Fibroblast of lung (primary cell): Measurements from ENCODE around the gene LEUTX. TPM values are rescaled to one million over a fixed set of nuclear protein-coding genes. Genes with fewer than 3 reads are reported as not detected.

Experiments
- DNase-seq, 2 donors: peaks; one replicate each; pipeline versions ENCODE4 v3.0.0 to v3.0.0-alpha.2; 2010; ENCODE audit warnings: low read depth in 2 of 2
- H2AFZ ChIP-seq: 2 replicates; pipeline ENCODE4 v1.5.1; 2012; ENCODE audit warnings: low read length, control low read depth, inconsistent platforms
- H3K27ac ChIP-seq: 2 replicates; pipeline ENCODE4 v1.5.1; 2011; ENCODE audit warnings: low read length, control low read depth; ENCODE audit not compliant: insufficient read depth
- H3K27me3 ChIP-seq: 2 replicates; pipeline ENCODE4 v1.5.1; 2011; ENCODE audit warnings: mild to moderate bottlenecking, low read length; ENCODE audit not compliant: control insufficient read depth, insufficient read depth
- H3K36me3 ChIP-seq: 2 replicates; pipeline ENCODE4 v1.5.1; 2011; ENCODE audit warnings: low read length; ENCODE audit not compliant: control insufficient read depth, insufficient read depth
- H3K4me1 ChIP-seq: 2 replicates; pipeline ENCODE4 v1.5.1; 2011; ENCODE audit warnings: low read length; ENCODE audit not compliant: control insufficient read depth, insufficient read depth; ENCODE audit errors: extremely low read depth
- H3K4me2 ChIP-seq: 2 replicates; pipeline ENCODE4 v1.5.1; 2011; ENCODE audit warnings: low read length, control low read depth; ENCODE audit not compliant: insufficient read depth; ENCODE audit errors: extremely low read depth
- H3K4me3 ChIP-seq, 4 experiments: fragments of 200-600 bp in 1 of 4; sonication (generic) in 1 of 4; replicated peaks in 1 of 4; 2 replicates each; pipeline ENCODE4 v1.5.1; 2011 to 2016; ENCODE audit warnings: low read length in 4 of 4, low read depth in 3 of 4, mild to moderate bottlenecking in 3 of 4, control low read depth in 2 of 4, inconsistent platforms in 1 of 4, mixed read lengths in 1 of 4; ENCODE audit not compliant: insufficient read depth in 1 of 4; ENCODE audit errors: control extremely low read depth in 1 of 4
- H3K79me2 ChIP-seq: 2 replicates; pipeline ENCODE4 v1.5.1; 2012; ENCODE audit warnings: mild to moderate bottlenecking, low read length, inconsistent platforms; ENCODE audit not compliant: control insufficient read depth, insufficient read depth
- H3K9ac ChIP-seq: 2 replicates; pipeline ENCODE4 v1.5.1; 2011; ENCODE audit warnings: mild to moderate bottlenecking, low read length, control low read depth; ENCODE audit not compliant: insufficient read depth
- H3K9me3 ChIP-seq: 2 replicates; pipeline ENCODE4 v1.5.1; 2012; ENCODE audit warnings: low read depth, low read length; ENCODE audit not compliant: control insufficient read depth, insufficient read depth
- H4K20me1 ChIP-seq: 2 replicates; pipeline ENCODE4 v1.5.1; 2011; ENCODE audit warnings: low read length; ENCODE audit not compliant: control insufficient read depth, insufficient read depth; ENCODE audit errors: extremely low read depth
- EZH2 ChIP-seq: IDR thresholded peaks from 2 replicates; pipeline ENCODE4 v1.5.1; 2012; ENCODE audit warnings: low read length, control low read depth, mild to moderate bottlenecking; ENCODE audit errors: missing control alignments
- polyA minus RNA-seq: library from RNA; depleted of rRNA, polyadenylated mRNA; stranded (reverse); fragments of >200 nt; gene quantifications from 2 replicates; pipeline ENCODE4 v1.2.3, GENCODE V29; 2011; ENCODE audit warnings: low replicate concordance
- polyA plus RNA-seq, 2 donors: library from polyadenylated mRNA; depleted of rRNA in 1 of 2; stranded (reverse) in 1 of 2; unstranded in 1 of 2; fragments of >200 nt; gene quantifications; 2 replicates each; pipeline ENCODE4 v1.2.1, GENCODE V29; 2011 to 2012; ENCODE audit warnings: missing spikeins in 1 of 2
- total RNA-seq: library from RNA; depleted of rRNA; stranded (reverse); fragments of >200 nt; gene quantifications from 2 replicates; pipeline ENCODE4 v1.2.1, GENCODE V29; 2014
- TF ChIP-seq, protein P1 (sequence below), 2 donors: IDR thresholded peaks in 1 of 2; conservative IDR thresholded peaks in 1 of 2; 1 replicate in 1 of 2; 2 replicates in 1 of 2; pipeline ENCODE4 v1.5.1; 2011 to 2012; ENCODE audit warnings: low read length in 2 of 2, control low read depth in 1 of 2, inconsistent platforms in 1 of 2, low read depth in 1 of 2, mild to moderate bottlenecking in 1 of 2

Gene LEUTX, protein sequence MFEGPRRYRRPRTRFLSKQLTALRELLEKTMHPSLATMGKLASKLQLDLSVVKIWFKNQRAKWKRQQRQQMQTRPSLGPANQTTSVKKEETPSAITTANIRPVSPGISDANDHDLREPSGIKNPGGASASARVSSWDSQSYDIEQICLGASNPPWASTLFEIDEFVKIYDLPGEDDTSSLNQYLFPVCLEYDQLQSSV
- not detected in 2 replicates for total RNA-seq
- polyA plus RNA-seq, result not detected in 2 replicates
- not detected in 2 replicates for polyA plus RNA-seq (2012)
- not detected in 2 replicates for polyA minus RNA-seq

DNA sequence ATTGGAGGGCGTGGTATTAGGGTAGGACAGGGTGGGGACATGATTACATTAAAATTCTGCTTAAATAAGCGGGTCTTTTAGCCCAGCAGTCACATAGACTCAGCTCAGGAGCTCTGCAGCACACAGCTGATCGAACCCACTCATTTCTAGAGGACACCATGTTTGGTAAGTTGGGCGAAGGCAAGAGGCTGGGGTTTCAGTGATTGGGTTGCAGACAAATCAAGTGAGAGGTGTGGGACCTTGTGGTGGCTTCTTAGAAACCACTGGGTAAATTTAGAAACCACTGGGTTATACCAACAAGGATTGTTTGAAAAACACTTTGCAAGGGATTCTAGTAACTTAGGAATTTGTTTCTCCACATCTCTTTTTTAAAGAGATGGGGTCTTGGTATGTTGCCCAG is at the start of gene LEUTX:
LEUTX (plus strand) TSS at position 92 of the 400 bp plus-strand sequence; CDS start at position 159, 67 bp downstream.
- H3K79me2 ChIP-seq, result no peaks in the 10 kb centered on the region
- H3K4me3 ChIP-seq, result no peak within 1 kb of the TSS
- H3K27me3 ChIP-seq, result no peaks in the 10 kb centered on the region
- H2AFZ ChIP-seq, result no peak within 1 kb of the TSS
- H3K27ac ChIP-seq, result no peak within 1 kb of the TSS
- H3K4me2 ChIP-seq, result no peak within 1 kb of the TSS
- no peaks in the 10 kb centered on the region for H3K36me3 ChIP-seq
- no peak within 1 kb of the TSS for H3K9ac ChIP-seq
- H4K20me1 ChIP-seq, result no peaks in the 10 kb centered on the region
- no peaks in the 10 kb centered on the region for H3K9me3 ChIP-seq
- H3K4me1 ChIP-seq, result no peaks in the 10 kb centered on the region
- TF ChIP-seq, protein P1, sequence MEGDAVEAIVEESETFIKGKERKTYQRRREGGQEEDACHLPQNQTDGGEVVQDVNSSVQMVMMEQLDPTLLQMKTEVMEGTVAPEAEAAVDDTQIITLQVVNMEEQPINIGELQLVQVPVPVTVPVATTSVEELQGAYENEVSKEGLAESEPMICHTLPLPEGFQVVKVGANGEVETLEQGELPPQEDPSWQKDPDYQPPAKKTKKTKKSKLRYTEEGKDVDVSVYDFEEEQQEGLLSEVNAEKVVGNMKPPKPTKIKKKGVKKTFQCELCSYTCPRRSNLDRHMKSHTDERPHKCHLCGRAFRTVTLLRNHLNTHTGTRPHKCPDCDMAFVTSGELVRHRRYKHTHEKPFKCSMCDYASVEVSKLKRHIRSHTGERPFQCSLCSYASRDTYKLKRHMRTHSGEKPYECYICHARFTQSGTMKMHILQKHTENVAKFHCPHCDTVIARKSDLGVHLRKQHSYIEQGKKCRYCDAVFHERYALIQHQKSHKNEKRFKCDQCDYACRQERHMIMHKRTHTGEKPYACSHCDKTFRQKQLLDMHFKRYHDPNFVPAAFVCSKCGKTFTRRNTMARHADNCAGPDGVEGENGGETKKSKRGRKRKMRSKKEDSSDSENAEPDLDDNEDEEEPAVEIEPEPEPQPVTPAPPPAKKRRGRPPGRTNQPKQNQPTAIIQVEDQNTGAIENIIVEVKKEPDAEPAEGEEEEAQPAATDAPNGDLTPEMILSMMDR (conservative IDR thresholded peaks at IDR 0.05 in 1 of 2, IDR thresholded peaks at IDR 0.05 in 1 of 2; ENCODE audit: low read depth in 1 of 2, low read length in 2 of 2), result no peak
- TF ChIP-seq EZH2, result no peak
- DNase-seq, result no peak

DNA sequence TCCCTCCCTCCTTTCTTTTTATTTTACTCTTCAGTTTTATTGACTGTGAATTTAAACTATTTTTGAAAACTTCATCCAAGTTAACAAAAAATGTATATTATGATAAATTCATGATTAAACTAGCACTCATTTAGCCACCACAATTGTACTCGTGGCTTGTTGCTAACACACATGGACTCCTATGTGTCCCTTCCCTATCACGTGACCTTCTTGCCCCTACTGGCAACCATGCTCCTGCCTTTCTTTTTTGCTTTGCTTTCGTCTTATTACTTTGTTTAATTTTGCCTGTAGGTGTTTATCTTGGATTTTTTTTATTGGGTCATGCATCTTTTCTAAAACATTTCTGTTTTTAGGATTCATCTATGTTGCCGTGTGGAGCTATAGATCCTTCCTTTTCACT is 49.1 kb upstream of the LEUTX start:
- no peaks in the 10 kb centered on the region for H3K9me3 ChIP-seq
- H3K4me1 ChIP-seq, result no peaks in the 10 kb centered on the region
- H3K79me2 ChIP-seq, result no peaks in the 10 kb centered on the region
- no peak overlapping the region for H3K4me3 ChIP-seq
- no peak overlapping the region for H2AFZ ChIP-seq
- H3K27me3 ChIP-seq, result no peaks in the 10 kb centered on the region
- no peak overlapping the region for H3K27ac ChIP-seq
- H4K20me1 ChIP-seq, result no peaks in the 10 kb centered on the region
- TF ChIP-seq, protein P1 (conservative IDR thresholded peaks at IDR 0.05 in 1 of 2, IDR thresholded peaks at IDR 0.05 in 1 of 2; ENCODE audit: low read depth in 1 of 2, low read length in 2 of 2), result no peak
- no peak for TF ChIP-seq EZH2
- DNase-seq, result no peak
- H3K9ac ChIP-seq, result no peak overlapping the region
- H3K36me3 ChIP-seq, result no peaks in the 10 kb centered on the region
- no peak overlapping the region for H3K4me2 ChIP-seq

DNA sequence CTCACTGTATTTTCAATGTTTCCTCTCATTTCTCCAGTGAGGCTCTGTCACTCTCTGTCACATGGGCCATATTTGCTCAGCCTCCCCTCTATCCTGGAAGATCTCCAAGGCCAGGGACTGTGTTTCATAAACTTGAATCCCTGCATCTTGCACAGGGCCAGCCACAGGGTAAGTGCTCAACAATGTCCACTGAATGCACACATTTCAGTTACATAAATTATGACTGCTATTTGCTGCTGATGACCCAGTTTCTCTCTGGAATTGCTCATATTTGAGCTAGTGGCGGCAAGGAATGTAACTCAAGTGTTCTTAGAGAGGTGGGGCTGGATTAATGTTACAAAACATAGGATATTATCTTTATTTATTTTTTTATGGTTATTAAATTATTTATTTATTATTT is 47.0 kb upstream of the LEUTX start:
- H3K4me1 ChIP-seq, result no peaks in the 10 kb centered on the region
- no peak overlapping the region for H2AFZ ChIP-seq
- TF ChIP-seq, protein P1 (conservative IDR thresholded peaks at IDR 0.05 in 1 of 2, IDR thresholded peaks at IDR 0.05 in 1 of 2; ENCODE audit: low read depth in 1 of 2, low read length in 2 of 2), result no peak
- TF ChIP-seq EZH2, result no peak
- H3K9me3 ChIP-seq, result no peaks in the 10 kb centered on the region
- no peak overlapping the region for H3K4me2 ChIP-seq
- H3K27ac ChIP-seq, result no peak overlapping the region
- H3K36me3 ChIP-seq, result no peaks in the 10 kb centered on the region
- H4K20me1 ChIP-seq, result no peaks in the 10 kb centered on the region
- no peak for DNase-seq
- H3K79me2 ChIP-seq, result no peaks in the 10 kb centered on the region
- no peak overlapping the region for H3K4me3 ChIP-seq
- no peaks in the 10 kb centered on the region for H3K27me3 ChIP-seq
- H3K9ac ChIP-seq, result no peak overlapping the region
